NCI-H2107 treated with DMSO at 0.1 percent for 48 hours (cell line): ENCODE measurements around the gene SNX4.
"Not testable (repeated sequence)": the region's sequence is repeated elsewhere in the genome, so short reads cannot be mapped to it uniquely, and the experiment has no call there.

ENCODE experiments used
- DNase-seq: peaks from one replicate; lab custom pipeline; 2025; ENCODE audit not compliant: unreplicated experiment; lab: John Stamatoyannopoulos, UW

Gene SNX4

GRCh38 chr3:125519678-125520562, at the start of gene SNX4:
TSS of gene SNX4 (minus strand) at chr3:125520202. CDS start at chr3:125520172, 30 bp downstream.
- peak; percentile 72 for DNase-seq

- no peak for DNase-seq
These were observed 36.3 kb upstream of the SNX4 start for GRCh38 chr3:125556314-125556713.

GRCh38 chr3:125552401-125552800, 32.4 kb upstream of the SNX4 start:
- no peak for DNase-seq

- no peak for DNase-seq
These were observed 8.9 kb upstream of the SNX4 start for GRCh38 chr3:125528920-125529319.

GRCh38 chr3:125525153-125525552, 5.2 kb upstream of the SNX4 start:
- no peak for DNase-seq

- not testable (repeated sequence) for DNase-seq
These were observed 539 bp upstream of the SNX4 start for GRCh38 chr3:125520563-125520919.

GRCh38 chr3:125515421-125515820, 4.6 kb downstream of the SNX4 start:
- DNase-seq, result no peak

- DNase-seq, result no peak
These were observed 6.4 kb downstream of the SNX4 start for GRCh38 chr3:125513490-125514115.

- DNase-seq, result no peak
These were observed 7.7 kb downstream of the SNX4 start for GRCh38 chr3:125512135-125512920.

- no peak for DNase-seq
These were observed 8.4 kb downstream of the SNX4 start for GRCh38 chr3:125511420-125512118.

GRCh38 chr3:125507128-125507527, 12.9 kb downstream of the SNX4 start:
- DNase-seq, result no peak

- no peak for DNase-seq
These were observed 21.4 kb downstream of the SNX4 start for GRCh38 chr3:125498630-125499029.

GRCh38 chr3:125496701-125497100, 23.3 kb downstream of the SNX4 start:
- no peak for DNase-seq

- DNase-seq, result no peak
These were observed 37.6 kb downstream of the SNX4 start for GRCh38 chr3:125482406-125482805.

GRCh38 chr3:125481786-125482185, 38.2 kb downstream of the SNX4 start:
- no peak for DNase-seq

GRCh38 chr3:125481375-125481759, 38.6 kb downstream of the SNX4 start:
- not testable (repeated sequence) for DNase-seq

GRCh38 chr3:125480656-125481374, 39.2 kb downstream of the SNX4 start:
- no peak for DNase-seq

- DNase-seq, result no peak
These were observed 40.9 kb downstream of the SNX4 start for GRCh38 chr3:125479091-125479490.

GRCh38 chr3:125478326-125478725, 41.7 kb downstream of the SNX4 start:
- no peak for DNase-seq

- DNase-seq, result no peak
These were observed 42.3 kb downstream of the SNX4 start for GRCh38 chr3:125477701-125478100.
